Measurements from ENCODE around the gene TMEM179.
"Not testable (repeated sequence)": the region's sequence is repeated elsewhere in the genome, so short reads cannot be mapped to it uniquely, and the experiment has no call there.

Gene TMEM179

DNA sequence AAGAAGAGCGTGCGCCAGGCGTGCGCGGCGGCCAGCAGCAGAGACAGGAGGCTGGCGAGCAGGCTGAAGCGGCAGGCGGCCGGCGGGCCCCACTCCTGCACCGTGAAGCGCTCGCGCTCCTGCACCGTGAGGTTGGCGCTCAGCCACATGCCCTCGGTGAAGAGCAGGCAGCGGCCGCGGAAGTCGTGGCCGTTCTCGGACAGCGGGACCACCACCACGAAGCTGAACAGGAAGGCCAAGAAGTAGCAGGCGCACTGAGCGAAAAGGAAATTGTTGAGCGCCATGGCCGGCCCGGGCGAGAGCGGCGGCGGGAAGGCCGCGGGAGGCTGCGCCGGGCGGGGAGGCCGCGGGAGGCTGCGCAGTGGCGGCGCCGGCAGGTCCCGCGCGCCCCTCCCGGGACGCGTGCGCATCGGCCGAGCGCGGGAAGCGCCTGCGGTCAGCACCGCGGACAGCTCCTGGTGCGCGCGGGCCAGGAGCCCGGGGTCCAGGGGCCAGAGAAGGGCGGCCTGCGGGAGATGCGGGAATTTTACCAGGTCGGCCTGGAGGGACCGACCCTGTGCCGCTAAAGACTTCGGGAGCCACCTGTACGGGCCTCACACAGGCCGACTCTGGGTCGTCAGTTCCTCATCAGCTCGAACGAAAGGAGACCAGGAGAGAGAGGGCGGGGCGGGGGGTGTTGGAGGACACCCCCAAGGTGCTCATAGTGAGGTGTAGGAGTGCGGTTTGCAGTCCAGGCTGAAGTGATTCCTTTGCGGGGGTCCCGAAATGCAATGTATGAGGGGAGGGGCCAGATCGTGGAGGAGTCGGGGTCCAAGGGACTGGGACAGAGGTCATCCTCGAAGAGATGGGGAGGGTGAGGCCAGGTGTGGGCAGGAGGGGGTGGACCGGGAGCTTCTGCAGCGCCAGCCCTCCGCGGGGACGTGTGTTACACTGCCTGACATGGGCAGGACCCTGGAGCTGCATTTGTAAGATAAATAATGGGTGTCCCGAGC, at the start of gene TMEM179:
Gene TMEM179, minus strand, starts transcription at position 315 of the 992 bp plus-strand sequence. Its CDS starts 31 bp downstream, at position 284.
- FAIRE-seq: no peak

GRCh38 chr14:104654119-104654518, 49.5 kb upstream of the TMEM179 start:
- no peak for FAIRE-seq

DNA sequence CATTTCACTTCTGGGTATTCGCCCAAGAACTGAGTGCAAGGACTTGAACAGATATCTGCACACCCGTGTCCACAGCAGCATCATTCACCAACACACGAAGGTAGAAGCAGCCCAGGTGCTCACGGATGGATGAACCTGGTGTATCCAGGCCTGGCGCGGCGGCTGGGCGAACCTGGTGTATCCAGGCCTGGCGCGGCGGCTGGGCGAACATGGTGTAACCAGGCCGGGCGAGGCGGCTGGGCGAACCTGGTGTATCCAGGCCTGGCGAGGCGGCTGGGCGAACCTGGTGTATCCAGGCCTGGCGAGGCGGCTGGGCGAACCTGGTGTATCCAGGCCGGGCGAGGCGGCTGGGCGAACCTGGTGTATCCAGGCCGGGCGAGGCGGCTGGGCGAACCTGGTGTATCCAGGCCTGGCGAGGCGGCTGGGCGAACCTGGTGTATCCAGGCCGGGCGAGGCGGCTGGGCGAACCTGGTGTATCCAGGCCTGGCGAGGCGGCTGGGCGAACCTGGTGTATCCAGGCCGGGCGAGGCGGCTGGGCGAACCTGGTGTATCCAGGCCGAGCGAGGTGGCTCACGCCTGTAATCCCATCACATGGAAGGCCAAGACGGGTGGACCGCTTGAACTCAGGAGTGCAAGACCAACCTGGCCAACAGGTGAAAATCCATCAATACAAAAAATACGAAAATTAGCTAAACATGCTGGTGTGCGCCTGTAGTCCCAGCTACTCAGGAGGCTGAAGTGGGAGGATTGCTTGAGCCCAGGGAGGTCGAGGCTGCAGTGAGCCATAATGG, 48.8 kb upstream of the TMEM179 start:
- FAIRE-seq: not testable (repeated sequence)

- no peak for FAIRE-seq
These were observed 47.8 kb upstream of the TMEM179 start for GRCh38 chr14:104652386-104652785.

GRCh38 chr14:104651876-104652260, 47.3 kb upstream of the TMEM179 start:
- no peak for FAIRE-seq

DNA sequence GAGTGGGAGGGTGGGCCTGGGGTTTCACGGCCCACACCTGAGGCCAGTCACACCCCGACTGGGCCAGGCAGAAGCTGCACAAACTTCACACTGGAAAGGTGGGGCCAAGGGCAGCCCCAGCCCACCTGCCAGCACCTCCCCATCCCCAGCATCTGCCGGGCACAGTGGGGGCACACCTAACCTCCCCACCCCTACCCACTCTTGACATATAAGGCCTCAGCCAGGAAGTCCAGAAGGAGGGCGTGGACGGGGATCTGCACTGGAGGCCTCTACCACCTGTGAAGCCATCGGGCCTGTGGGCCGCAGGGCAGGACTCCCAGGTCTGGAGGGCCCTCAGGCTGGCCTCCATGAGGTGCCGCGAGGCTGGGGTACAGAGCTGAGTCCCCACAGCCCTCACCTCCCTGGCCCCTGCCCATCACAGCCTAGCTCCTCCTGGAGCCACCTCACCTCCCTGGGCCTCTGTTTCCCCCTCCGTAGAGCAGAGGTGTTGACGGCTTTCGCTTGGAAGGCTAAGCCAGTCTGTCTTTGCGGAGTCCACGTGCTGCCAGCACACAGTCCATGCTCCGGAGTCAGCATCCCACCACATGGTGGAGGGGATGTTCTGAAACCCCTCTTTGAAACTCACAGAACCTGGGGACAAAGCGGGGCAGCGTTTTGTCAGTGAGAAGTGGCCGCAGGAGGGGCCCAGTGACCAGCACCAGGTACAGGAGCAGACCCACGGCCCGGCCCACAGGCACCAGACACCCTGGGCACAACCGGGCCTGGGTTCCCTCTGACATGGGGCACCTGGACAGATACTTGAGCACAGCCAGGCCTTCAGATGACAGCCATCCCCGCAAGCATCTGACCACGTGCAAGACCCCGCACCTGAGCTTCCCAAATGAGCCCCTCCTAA, 46.7 kb upstream of the TMEM179 start:
- no peak for FAIRE-seq

- no peak for FAIRE-seq
These were observed 45.7 kb upstream of the TMEM179 start for GRCh38 chr14:104650057-104650980.

- no peak for FAIRE-seq
These were observed 43.0 kb upstream of the TMEM179 start for GRCh38 chr14:104647467-104648043.

DNA sequence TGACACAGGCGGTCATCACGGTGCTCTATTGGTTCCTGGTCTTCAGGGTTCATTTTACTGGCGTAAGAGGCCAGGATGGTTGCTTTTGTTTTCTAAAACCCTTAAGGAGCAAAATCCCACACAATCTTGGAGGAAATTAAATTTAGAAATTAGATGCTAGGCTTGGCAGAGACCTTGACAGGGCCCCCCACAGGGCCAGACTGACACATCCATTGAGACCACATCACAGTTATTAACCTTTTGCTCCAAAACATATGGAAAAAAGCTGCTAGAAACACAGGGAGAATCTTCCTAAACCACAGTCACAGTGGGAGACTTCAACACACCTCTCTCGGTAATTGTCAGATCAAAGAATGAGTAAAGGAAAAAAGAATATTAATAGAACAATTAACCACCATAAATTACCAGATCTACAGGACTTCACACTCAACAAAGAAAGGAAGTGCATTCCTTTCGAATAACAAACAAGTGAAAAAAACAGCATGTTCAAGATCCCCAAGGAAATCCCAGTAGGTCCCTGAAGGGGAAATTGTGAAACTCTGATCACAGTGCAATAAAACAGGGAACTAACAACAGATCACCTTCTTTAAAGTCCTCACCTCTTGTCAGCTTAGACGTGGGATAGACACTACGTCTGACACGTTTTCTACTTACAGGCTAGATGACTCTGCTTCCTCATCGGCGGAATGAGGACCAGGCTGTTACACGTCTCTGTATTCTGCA, 40.2 kb upstream of the TMEM179 start:
- no peak for FAIRE-seq

GRCh38 chr14:104644091-104644635, 39.6 kb upstream of the TMEM179 start:
- FAIRE-seq: no peak

DNA sequence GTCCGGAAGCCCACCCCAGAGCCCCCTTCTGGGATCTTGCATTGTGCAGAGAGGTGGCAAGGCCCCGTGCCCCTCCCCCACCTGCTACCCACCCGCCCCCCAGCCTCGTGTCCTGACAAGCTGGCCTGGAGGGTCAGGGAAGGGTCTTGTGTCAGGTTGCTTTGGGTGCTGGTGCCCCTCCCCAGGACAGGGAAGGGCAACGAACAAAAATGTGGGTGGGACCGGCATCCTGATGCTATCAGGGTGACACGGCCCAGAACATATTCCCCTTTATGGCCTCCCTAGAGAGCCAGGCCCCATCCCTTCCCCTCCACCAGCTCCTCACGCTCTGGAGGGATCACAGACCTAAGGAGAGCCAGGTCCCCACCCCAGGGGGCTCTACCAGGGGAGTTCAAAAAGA, 38.7 kb upstream of the TMEM179 start:
- no peak for FAIRE-seq

DNA sequence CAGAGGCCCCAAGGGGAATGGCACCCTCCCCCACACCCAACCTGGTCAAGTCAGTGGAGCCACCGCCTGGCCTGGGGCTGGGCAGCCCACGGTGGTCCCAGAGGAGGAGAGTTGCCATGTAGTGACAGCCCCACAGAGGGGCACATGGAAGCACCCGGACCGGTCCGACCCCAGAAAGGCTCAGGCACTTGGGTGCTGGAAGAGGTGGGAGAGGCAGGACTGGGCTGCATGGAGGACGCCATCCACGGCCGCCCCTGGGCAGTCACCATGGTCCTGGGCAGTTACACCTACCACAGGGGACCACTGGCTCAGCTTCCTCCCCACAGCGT, 37.9 kb upstream of the TMEM179 start:
- FAIRE-seq: no peak

DNA sequence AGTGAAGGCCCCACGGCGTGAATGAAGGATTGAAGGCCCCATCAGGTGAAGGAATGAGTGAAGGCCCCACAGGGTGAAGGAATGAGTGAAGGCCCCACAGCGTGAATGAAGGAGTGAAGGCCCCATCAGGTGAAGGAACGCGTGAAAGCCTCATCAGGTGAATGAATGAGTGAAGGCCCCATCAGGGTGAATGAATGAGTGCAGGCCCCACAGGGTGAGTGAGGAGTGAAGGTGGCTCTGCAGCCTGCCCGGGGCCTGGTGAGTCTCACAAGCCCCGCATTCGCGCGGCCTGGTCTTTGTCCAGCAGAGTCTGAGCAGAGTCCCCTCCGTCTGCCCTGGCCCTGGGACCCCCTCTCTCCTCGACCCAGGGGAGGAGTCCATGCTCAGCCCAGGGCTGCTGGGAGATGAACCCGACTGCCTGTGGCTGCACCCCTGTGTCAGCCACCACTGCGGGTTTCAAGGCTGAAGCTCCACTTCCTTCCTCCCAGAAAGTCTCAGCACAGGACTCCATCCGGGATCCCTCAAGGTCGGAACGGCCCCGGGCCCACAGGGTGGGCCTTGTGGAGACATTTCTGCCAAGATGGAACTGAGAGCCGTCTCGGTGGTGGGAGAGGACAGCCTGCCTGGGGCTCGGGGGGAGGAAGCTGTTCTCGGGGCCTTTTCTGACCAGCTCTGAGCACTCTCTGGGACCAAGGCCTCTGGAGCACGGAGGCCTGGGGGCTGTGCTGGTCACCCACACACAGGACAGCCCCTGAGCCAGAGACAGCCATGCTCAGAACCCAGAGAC, 37.4 kb upstream of the TMEM179 start:
- FAIRE-seq: no peak

DNA sequence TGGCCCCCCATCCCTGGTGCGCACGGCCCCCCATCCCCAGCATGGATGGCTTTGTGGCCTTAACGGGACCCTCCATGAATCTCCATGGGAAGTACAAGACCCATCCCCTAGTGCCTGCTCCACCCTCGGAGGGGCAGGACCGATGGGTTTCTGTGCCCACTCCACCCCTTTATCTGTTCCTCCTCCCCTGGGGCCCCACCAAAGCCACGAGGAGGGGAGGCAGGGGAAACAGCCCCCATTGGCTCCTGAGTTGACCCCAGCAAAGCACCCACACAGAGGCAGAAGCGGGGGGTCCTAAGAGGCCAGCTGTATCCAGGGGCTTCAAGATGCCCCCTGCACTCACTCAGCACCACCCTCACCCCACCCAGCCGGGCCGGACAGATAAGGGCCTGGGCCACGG, 36.1 kb upstream of the TMEM179 start:
- FAIRE-seq: no peak

GRCh38 chr14:104639885-104640548, 35.4 kb upstream of the TMEM179 start:
- FAIRE-seq: no peak

DNA sequence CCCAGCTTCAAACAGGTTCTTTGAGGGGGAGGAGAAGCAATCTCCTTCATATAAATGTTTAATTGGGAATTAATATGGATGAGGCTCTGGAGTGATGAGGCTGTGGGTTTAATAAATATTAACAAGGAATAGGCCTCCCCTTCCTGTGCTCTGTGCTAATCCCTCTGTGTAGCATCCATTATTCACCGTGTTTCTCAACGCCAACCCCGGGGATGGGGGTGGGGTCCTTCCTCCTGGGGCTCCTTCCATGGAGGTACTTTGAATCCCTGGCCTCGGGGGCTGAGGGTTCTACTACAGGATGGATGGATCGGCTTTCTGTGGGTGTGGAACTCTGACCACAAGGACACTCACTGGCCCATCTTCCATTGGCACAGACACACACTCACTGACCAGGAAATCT, 34.9 kb upstream of the TMEM179 start:
- FAIRE-seq: no peak

DNA sequence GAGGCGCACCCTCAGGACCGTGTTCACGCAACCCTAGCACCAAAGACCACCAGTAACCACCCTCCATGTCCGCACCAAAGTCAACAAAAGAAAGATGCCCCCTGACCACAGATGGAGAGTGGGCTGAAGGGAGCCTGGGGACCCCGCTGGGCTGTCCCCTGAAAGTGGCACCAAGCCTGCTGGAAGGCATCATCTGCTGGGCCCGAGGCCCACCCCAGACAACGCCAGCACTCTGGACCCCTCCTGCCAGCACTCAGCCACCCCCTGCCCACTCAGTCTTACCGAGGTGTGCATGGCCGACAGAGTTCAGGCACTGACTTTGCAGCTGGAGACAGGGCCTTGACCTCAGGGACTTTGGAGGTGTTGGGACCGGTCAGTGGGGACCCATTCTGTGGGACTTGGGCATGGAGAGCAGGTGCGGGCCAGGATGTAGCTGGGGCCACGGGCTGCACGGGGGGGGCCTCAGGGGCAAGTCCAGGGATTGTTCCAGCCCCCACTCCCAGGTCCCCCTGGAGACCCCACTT, 34.4 kb upstream of the TMEM179 start:
- FAIRE-seq: no peak

DNA sequence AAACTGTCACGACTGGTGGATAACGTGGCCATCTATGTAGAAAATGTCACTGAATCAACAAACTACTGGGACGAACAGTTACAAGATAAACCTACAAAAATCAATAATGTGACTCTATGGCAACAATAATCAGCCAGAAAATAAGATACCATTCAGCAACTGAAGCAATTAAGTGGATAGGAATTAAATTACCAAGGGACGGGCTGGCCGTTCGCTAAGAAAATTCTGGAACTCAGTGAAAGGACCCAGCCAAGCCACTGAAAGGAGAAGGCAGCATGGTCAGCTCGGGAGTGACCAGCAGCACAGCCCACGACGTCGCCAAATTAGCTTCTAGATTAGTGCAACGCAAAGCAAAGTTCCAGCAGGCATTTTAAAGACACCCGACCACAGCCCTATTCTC, 33.6 kb upstream of the TMEM179 start:
- no peak for FAIRE-seq

DNA sequence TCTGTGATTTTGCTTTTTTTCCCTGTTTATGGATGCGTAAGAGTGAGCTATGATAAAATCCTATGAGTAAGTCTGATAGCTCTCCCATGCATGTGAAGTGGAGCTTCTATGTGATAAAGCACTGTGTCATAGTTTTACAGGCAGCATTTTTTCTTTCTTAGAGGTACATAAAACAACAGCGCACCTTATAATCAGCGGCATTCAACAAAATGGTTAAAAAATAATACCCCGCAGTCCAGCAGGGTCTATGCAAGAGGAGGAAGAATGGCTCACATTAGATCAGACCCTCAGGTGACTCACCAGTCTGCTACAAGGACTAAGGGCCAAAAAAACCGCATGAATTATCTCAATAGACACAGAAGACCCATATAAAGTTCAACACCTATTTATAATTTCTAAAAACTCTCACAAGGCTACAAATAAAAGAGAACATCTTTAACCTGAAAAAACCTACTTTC, 33.0 kb upstream of the TMEM179 start:
- no peak for FAIRE-seq
